HG03097 (cell line): Measurements from ENCODE around the gene KLHDC8B.

Experiments used
- ATAC-seq: cut with Tn5 transposase; IDR thresholded peaks from one replicate; pipeline ENCODE4 v1.9.1; 2021; ENCODE audit not compliant: unreplicated experiment, low FRiP score

The KLHDC8B gene

GRCh38 chr3:49171119-49171774 is at the start of gene KLHDC8B:
TSS of gene KLHDC8B (plus strand) at chr3:49171598. CDS start at chr3:49172770, 1,172 bp downstream.
- no peak for ATAC-seq

GRCh38 chr3:49122022-49122421 is 49.4 kb upstream of the KLHDC8B start:
- no peak for ATAC-seq

GRCh38 chr3:49122451-49122850 is 48.9 kb upstream of the KLHDC8B start:
- ATAC-seq, result no peak

DNA sequence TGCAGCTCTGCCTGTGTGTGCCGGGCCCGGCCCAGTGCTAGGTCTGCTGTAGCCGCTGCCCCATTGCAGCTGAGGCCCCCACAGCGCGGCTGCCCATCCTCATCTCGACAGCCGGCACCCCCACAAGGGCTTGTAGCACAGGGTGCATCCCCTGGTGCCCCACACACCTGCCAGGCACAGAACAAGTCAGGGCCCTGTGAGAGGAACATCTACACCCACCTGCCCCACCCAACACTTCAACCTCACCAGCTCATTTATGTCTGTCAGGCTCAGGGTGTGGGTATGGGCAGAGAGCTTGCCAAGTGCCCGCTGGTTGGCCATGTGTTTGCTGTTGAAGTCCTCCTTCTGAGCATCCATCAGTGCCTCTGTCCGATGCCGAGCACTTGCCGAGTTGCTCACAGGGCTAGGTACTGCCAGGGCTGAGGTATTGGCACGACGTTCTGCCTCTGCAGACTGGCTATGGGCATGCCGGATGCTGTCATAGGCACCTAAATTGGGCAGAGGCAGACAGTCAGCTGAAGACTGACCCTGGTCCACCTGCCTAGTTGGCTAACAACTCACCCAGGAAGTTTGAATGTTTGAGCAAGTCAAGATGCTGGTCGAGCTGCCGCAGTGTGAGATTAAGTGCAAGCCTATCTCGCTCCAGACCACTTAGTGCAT is 48.4 kb upstream of the KLHDC8B start:
- no peak for ATAC-seq

DNA sequence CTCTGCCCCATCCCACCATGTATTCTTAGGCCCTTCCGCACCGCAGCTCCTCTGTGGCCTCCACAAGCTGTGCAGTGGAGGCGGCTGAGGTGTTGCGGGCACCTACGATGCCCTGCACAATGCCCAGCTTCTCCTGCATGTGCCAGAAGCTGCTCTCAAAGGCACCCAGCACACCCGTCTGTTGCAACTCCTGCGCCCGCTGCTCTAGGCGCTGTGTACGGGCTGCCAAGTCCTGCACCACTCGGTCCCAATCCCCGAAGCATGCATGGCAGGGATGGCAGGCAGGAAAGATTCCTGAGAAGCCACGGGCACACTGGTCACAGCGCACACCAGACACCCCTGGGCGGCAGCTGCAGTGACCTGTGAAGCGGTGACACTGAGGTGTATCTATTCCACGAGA is 47.7 kb upstream of the KLHDC8B start:
- no peak for ATAC-seq

- ATAC-seq, result no peak
These were observed 47.2 kb upstream of the KLHDC8B start for GRCh38 chr3:49124203-49124602.

GRCh38 chr3:49124991-49125670 is 46.3 kb upstream of the KLHDC8B start:
- no peak for ATAC-seq

DNA sequence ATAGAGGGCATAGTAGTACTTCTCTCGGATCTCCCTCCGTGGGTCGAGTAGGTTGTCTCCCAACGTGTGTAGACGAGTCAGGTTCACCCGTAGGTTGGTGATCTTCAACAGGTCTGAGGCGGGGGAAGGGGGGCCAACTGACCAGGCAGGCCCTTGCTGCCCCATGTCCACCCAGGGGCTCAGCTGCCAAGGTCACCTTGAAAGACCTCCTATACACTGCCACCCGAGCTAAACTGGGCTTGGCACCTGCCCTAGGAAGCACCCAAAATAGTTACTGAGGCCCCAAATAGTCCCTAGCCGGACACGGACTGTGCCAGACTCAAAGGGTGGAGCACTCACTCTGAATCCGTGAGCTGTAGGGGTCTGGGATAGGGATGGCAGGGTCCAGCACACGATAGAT is 40.4 kb upstream of the KLHDC8B start:
- ATAC-seq, result no peak

GRCh38 chr3:49131576-49131975 is 39.8 kb upstream of the KLHDC8B start:
- ATAC-seq, result no peak

DNA sequence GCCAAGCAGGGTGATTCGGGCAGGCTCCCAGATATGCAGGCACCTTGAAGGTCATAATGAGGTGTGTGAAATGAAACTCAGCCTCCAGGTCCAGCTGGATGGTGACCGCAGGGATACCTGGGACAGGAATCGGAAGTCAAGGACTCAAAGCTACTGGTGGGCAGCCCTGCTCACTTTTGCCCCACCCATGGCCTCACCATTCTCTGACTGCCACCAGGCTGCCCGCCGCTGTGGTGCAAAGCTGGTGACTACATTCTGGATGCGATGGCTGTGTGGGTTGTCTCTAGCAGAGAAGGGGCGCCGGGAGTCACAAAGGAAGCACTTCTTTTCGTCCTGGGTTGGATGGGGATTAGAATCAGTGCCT is 39.3 kb upstream of the KLHDC8B start:
- ATAC-seq, result no peak

- no peak for ATAC-seq
These were observed 38.8 kb upstream of the KLHDC8B start, which contains the start of gene LAMB2 for GRCh38 chr3:49132437-49133225. TSS of gene LAMB2 (minus strand) at chr3:49133050. CDS start at chr3:49132867, 183 bp downstream.

DNA sequence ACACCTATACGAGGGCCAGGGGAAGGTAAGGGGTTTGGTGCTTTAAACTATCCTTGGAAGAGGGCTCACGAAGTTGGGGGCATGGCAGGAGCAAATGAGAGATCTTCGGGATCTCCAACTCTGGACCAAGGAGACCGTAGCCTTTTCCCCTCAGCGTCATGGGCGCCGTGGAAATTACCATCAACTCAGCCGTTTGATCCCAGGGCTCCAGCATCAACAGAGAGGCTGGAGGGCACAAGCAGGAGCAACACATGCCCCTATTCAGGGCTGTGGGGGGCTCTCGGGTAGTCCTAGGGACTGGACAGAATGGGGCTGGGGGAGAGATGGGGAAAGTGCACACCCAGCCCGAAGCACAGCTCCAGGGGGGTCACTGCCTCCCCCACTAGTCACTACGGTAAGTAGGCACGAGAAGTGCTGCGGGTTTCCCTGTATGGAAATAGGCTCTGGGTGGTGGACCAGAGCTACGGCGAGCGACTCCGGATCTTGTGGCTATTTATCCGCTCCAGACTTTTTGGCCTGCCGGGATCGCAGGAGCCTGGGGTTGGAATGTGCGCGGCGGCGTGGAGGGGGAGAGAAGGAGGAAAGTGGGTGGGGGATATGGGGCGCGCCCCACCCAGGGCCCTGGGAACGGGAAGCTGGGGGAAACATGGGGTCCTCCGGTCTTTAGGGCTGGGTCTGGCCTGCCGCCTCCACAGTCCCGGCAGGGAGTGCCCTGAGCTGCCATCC is 38.0 kb upstream of the KLHDC8B start:
- no peak for ATAC-seq

DNA sequence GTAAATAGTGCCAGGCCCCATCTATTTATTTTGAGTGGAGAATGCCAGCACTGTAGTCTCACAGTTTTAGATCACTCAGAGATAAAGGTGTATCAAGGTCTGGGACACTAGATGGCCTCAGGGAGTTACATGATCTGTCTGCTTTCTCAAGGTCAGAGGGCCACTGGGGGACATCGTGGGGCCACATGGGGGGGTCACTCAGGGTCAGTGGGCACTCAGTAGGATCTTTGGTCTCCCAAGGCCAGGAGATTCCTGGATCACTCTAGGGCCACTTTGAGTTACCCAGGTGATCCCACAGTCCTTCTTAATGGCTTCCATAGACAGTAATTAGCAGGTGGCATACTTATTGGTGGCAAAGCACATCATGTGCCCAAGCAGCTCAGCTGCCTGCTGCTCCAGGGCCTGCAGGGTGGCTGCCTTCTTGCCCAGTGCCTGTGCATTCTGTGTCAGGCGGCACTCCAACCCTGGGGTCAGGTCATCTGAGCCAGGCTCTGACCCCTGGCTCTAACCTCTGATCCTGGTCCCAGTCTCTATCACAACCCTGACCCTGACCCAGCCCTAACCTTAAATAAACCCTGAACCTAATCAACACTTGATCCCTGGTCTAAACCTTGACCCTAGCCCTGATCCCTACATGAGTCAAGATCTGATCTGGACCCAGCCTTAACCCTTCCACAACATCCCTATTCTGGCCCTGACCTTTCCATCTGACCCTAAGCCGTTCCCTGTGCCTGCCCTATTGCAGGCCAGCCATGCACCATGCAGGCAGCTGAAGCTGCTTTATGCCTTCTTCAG is 36.7 kb upstream of the KLHDC8B start:
- ATAC-seq, result no peak

DNA sequence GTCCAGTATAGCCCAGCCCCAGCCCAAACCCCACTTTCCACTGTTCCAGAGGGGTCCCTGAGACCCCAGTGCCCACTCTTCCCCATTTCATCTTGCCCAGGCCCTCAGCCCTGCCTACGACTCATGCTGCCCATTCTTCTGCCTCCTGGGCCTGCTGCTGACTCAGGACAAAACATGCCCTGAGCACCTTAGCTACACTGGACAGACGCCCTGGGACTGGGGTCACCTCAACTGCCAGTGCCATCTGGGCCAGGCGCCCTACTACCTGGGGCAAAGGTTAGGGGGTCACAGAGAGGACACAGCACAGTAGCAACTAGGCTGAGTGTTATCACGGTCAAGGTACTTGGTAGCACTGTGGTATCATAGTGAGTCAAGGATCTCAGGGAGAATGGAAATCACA is 35.9 kb upstream of the KLHDC8B start:
- ATAC-seq, result no peak

GRCh38 chr3:49140080-49140479 is 31.3 kb upstream of the KLHDC8B start:
- ATAC-seq, result no peak

- no peak for ATAC-seq
These were observed 23.2 kb upstream of the KLHDC8B start for GRCh38 chr3:49148159-49148558.

- no peak for ATAC-seq
These were observed 19.8 kb upstream of the KLHDC8B start for GRCh38 chr3:49151610-49152009.

DNA sequence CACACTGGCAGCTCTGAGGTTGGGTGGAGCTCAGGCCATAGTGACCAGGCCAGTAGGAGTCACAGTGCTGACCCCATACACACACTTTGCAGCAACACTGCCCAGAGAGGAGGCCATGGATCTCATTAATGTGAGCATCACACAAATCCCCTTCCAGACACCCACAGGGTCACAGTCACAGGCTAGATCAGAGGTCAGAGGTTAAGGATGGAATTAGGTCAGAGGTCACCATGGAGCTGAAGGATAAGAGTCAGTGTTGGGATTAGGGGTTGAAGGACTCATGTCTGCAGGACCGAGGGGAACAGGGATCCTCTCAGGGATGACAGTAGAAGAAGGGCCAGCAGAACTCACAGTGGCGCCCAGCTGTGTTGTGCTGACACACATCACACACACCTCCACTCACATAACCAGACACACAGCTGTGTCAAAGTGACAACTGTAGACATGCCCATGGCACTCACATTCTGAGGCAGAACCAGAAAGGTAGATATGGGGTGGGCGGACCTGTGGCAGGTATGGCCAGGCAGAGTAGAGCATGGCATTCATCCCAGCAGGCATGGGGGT is 18.0 kb upstream of the KLHDC8B start:
- no peak for ATAC-seq

GRCh38 chr3:49157289-49157688 is 14.1 kb upstream of the KLHDC8B start:
- no peak for ATAC-seq
